GM10266 (cell line): ENCODE measurements around the gene CYP4F22.
"Not testable (repeated sequence)": the region's sequence is repeated elsewhere in the genome, so short reads cannot be mapped to it uniquely, and the experiment has no call there.

Experiments used
- DNase-seq: peaks from one replicate; pipeline ENCODE4 v3.0.0; 2012; ENCODE audit errors: extremely low spot score
- TF ChIP-seq, protein P1 (sequence below): IDR thresholded peaks from 2 replicates; pipeline ENCODE4 v1.5.1; 2012; ENCODE audit warnings: mild to moderate bottlenecking, low read depth; ENCODE audit not compliant: control insufficient read depth, insufficient read depth; ENCODE audit errors: missing control alignments

CYP4F22 gene

DNA sequence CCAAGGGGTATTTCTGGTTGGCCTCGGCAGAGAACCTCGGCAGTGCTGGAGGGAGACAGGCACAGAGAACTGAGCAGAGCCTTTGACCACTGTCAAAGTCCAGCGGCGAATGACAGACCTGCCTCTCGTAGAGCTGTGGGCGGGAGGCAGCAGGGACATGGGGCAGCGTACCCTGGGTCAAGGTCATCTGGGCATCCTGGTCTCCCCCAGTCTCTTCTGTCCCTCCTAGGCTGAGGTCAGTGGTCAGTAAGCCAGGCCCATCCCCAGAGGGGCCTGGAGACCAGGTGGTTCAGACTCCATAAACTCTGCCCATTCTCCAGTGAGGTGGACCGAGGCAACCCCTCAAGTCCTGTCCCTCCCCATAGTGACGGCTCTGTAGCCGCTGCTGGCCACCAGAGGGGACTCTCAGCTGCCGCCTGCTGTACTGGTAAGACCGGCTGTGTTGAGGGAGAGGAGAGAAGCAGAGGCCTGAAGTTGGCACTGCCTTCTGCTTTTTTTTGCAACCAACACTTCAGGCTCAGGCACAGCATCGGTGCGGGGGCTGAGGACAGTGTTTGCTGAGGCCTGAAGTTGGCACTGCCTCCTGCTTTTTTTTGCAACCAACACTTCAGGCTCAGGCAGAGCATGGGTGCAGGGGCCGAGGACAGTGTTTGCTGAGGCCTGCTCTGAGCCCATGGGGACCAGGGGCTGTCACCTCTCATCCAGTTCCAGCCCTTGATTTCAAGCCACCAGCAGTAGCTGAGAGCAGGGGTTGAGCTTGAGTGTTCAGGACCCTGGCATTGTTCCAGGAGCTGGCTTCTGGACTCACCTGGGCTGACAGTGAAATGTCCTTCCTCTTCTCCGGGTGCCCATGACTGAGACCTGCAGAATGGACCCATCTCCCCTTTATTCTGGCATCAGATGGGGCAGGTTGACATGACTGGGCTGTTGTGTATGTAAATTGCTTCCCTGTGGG is 28.7 kb upstream of the CYP4F22 start, which contains the start of gene PGLYRP2:
PGLYRP2 (minus strand) TSS at position 111 of the 955 bp plus-strand sequence. CDS start 130 bp downstream, outside the sequence.
- TF ChIP-seq, protein P1, sequence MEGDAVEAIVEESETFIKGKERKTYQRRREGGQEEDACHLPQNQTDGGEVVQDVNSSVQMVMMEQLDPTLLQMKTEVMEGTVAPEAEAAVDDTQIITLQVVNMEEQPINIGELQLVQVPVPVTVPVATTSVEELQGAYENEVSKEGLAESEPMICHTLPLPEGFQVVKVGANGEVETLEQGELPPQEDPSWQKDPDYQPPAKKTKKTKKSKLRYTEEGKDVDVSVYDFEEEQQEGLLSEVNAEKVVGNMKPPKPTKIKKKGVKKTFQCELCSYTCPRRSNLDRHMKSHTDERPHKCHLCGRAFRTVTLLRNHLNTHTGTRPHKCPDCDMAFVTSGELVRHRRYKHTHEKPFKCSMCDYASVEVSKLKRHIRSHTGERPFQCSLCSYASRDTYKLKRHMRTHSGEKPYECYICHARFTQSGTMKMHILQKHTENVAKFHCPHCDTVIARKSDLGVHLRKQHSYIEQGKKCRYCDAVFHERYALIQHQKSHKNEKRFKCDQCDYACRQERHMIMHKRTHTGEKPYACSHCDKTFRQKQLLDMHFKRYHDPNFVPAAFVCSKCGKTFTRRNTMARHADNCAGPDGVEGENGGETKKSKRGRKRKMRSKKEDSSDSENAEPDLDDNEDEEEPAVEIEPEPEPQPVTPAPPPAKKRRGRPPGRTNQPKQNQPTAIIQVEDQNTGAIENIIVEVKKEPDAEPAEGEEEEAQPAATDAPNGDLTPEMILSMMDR = peak; percentile 16
- peak; percentile 18 for DNase-seq

DNA sequence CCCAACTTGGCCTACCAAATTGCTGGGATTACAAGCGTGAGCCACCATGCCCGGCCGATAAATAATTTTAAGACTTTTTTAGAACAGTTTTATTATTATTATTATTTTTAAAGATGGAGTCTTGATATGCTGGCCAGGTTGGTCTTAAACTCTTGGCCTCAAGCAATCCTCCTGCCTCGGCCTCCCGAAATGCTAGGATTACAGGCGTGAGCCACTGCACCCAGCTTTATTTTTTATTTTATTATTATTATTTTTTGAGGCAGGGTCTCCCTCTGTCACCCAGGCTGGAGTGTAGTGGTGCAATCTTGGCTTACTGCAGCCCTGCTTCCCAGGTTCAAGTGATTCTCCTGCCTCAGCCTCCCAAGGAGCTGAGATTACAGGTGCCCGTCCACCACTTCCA is 27.3 kb upstream of the CYP4F22 start:
- DNase-seq = not testable (repeated sequence)

- not testable (repeated sequence) for DNase-seq
Measured at GRCh38 chr19:15485768-15486167, 22.6 kb upstream of the CYP4F22 start.

DNA sequence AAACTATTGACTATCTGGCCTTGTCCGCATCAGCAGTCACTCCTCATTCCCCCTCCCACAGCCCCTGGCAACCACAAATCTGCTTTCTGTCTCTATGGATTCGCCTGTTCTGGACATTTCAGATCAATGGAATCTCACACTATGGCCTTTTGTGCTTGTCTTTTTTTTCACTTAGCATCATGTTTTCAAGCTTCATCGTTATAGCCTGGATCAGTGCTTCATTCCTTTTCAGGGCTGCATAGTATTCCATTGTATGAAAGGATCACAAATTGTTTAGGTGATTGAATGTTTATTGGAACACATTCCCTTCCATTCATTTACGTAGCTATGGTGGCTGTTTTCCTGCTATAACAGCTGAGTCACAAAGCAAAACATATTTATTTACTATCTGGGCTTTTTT is 21.3 kb upstream of the CYP4F22 start:
- TF ChIP-seq, protein P1 = no peak

GRCh38 chr19:15488489-15489226 is 19.7 kb upstream of the CYP4F22 start:
- DNase-seq = no peak
- TF ChIP-seq, protein P1 = no peak

More for the DNA sequence above, 21.3 kb upstream of the CYP4F22 start:
- DNase-seq = no peak

- no peak for DNase-seq
- TF ChIP-seq, protein P1 = no peak
Measured at GRCh38 chr19:15495151-15495550, 13.2 kb upstream of the CYP4F22 start.

DNA sequence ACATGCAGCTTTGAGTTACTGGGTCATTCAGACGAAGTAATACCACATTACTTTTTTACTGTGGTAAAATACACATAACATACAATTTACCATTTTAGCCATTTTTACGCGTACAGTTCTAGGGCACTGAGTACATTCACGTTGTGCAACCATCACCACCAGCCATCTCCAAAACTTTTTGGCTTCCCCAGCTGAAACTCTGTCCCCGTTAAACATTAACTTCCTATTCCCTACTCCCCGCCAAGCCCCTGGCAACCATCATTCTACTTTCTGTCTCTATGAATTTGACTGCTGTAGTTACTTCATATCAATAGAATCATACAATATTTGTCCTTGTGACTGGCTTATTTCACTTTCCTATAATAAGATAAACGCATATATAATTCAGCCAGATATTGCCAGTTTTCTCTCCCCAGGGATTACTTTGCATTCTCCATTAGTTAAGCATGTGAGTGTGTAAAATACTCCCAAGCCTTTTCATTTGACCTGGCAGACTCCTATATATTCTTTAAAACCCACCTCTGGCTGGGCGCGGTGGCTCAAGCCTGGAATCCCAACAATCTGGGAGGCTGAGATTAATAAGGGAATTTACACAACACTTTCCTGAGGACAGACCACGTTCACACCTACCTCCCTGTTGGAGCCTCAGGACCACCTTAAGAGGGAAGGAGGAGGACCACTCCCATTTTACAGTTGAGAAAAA is 10.0 kb upstream of the CYP4F22 start:
- no peak for DNase-seq
- TF ChIP-seq, protein P1 = no peak
